HL-60 (cell line): ENCODE results near the gene UNC80.

Experiments used
- DNase-seq, 2 experiments: peaks; one replicate each; pipeline ENCODE4 v3.0.0-alpha.2; 2010 to 2020; ENCODE audit warnings: low read depth in 1 of 2, low spot score in 1 of 2
- H3K27ac ChIP-seq: fragments of 250-450 bp; sonication (Bioruptor Pico); replicated peaks from 2 replicates; pipeline ENCODE4 v1.5.1; 2020; ENCODE audit warnings: mild to moderate bottlenecking, moderate library complexity
- H3K27me3 ChIP-seq: fragments of 250-450 bp; sonication (Bioruptor Pico); 2 replicates; pipeline ENCODE4 v1.5.1; 2021; ENCODE audit warnings: mild to moderate bottlenecking, moderate library complexity; ENCODE audit not compliant: insufficient read depth, poor library complexity, severe bottlenecking
- H3K4me3 ChIP-seq: replicated peaks from 2 replicates; pipeline ENCODE4 v1.5.1; 2011; ENCODE audit warnings: mild to moderate bottlenecking, control low read depth, low read length; ENCODE audit not compliant: insufficient read depth
- GABPA ChIP-seq: IDR thresholded peaks from 2 replicates; pipeline ENCODE4 v1.6.1; 2012; ENCODE audit warnings: low read depth
- POLR2AphosphoS5 ChIP-seq: IDR thresholded peaks from 2 replicates; pipeline ENCODE4 v1.6.1; 2012; ENCODE audit warnings: low read depth
- SPI1 ChIP-seq: IDR thresholded peaks from 2 replicates; pipeline ENCODE4 v1.6.1; 2012; ENCODE audit warnings: low read depth, mild to moderate bottlenecking, borderline replicate concordance
- TF ChIP-seq, protein P1 (sequence below): IDR thresholded peaks from 2 replicates; pipeline ENCODE4 v1.6.1; 2012; ENCODE audit warnings: low read depth; ENCODE audit not compliant: insufficient replicate concordance
- TF ChIP-seq, protein P2 (sequence below): IDR thresholded peaks from one replicate; pipeline ENCODE4 v1.5.1; 2011; ENCODE audit warnings: low read length, control low read depth, inconsistent platforms; ENCODE audit not compliant: insufficient read depth

Gene UNC80

DNA sequence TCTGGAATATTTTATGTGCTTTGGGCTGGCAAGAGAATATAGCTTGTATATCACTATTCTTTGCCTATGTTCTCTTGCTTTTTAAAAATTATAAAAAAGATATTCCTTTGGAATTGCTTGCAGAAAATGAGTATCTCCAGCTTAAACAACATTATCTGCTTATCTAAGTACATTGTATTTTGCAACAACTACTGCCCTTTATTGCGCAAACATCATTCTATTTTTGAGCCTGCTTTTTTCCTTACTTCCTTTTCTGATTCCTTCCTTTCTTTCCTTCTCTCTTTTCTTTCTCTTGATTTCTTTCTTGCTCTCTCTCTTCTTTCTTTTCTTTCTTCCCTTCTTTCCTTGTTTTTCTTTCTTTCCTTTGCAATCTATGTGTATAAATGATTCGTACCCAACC, 74.0 kb downstream of the UNC80 start:
- Histone ChIP-seq H3K4me3 (no peak overlapping the region), H3K27ac (no peak overlapping the region), H3K27me3 (no peaks in the 10 kb centered on the region)
- TF ChIP-seq, protein P1, sequence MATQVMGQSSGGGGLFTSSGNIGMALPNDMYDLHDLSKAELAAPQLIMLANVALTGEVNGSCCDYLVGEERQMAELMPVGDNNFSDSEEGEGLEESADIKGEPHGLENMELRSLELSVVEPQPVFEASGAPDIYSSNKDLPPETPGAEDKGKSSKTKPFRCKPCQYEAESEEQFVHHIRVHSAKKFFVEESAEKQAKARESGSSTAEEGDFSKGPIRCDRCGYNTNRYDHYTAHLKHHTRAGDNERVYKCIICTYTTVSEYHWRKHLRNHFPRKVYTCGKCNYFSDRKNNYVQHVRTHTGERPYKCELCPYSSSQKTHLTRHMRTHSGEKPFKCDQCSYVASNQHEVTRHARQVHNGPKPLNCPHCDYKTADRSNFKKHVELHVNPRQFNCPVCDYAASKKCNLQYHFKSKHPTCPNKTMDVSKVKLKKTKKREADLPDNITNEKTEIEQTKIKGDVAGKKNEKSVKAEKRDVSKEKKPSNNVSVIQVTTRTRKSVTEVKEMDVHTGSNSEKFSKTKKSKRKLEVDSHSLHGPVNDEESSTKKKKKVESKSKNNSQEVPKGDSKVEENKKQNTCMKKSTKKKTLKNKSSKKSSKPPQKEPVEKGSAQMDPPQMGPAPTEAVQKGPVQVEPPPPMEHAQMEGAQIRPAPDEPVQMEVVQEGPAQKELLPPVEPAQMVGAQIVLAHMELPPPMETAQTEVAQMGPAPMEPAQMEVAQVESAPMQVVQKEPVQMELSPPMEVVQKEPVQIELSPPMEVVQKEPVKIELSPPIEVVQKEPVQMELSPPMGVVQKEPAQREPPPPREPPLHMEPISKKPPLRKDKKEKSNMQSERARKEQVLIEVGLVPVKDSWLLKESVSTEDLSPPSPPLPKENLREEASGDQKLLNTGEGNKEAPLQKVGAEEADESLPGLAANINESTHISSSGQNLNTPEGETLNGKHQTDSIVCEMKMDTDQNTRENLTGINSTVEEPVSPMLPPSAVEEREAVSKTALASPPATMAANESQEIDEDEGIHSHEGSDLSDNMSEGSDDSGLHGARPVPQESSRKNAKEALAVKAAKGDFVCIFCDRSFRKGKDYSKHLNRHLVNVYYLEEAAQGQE, result no peak
- TF ChIP-seq, protein P2, sequence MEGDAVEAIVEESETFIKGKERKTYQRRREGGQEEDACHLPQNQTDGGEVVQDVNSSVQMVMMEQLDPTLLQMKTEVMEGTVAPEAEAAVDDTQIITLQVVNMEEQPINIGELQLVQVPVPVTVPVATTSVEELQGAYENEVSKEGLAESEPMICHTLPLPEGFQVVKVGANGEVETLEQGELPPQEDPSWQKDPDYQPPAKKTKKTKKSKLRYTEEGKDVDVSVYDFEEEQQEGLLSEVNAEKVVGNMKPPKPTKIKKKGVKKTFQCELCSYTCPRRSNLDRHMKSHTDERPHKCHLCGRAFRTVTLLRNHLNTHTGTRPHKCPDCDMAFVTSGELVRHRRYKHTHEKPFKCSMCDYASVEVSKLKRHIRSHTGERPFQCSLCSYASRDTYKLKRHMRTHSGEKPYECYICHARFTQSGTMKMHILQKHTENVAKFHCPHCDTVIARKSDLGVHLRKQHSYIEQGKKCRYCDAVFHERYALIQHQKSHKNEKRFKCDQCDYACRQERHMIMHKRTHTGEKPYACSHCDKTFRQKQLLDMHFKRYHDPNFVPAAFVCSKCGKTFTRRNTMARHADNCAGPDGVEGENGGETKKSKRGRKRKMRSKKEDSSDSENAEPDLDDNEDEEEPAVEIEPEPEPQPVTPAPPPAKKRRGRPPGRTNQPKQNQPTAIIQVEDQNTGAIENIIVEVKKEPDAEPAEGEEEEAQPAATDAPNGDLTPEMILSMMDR, result no peak
- TF ChIP-seq GABPA (no peak), POLR2AphosphoS5 (no peak), SPI1 (no peak)
- peak in 1 of 2 experiments; percentile 30 for DNase-seq

DNA sequence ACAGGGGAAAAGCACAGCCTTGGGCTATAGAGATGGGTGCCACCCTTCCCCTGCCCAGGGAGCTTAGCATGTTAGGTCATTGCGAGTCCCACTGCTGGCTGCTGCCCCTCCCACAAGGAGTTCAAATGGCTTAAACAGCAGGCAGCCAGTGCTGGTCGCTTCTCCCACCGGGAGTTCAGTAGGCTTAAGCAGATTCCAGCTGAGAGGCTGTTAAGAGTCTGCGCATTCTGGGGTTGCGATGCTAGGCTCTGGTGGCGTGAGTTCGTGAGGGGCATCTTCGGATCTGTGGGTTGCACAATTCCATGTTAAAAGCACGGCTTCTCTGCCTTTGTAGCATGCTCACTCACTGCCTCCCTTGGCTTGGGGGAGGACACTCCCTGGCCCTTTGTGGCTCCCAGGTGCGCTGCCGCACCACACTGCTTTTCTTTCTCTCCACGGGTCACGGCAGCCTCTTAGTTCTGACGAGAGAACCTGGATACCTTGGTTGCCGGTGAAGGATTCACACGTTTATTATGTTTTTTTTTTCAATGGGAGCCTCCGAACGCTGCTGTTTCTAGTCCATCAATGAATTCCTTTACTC, 93.2 kb downstream of the UNC80 start:
- Histone ChIP-seq H3K27ac (no peak overlapping the region), H3K4me3 (no peak overlapping the region), H3K27me3 (no peaks in the 10 kb centered on the region)
- TF ChIP-seq, protein P2, result no peak
- TF ChIP-seq POLR2AphosphoS5, result no peak
- TF ChIP-seq GABPA, result no peak
- no peak for TF ChIP-seq SPI1
- TF ChIP-seq, protein P1, result no peak
- no peak for DNase-seq

DNA sequence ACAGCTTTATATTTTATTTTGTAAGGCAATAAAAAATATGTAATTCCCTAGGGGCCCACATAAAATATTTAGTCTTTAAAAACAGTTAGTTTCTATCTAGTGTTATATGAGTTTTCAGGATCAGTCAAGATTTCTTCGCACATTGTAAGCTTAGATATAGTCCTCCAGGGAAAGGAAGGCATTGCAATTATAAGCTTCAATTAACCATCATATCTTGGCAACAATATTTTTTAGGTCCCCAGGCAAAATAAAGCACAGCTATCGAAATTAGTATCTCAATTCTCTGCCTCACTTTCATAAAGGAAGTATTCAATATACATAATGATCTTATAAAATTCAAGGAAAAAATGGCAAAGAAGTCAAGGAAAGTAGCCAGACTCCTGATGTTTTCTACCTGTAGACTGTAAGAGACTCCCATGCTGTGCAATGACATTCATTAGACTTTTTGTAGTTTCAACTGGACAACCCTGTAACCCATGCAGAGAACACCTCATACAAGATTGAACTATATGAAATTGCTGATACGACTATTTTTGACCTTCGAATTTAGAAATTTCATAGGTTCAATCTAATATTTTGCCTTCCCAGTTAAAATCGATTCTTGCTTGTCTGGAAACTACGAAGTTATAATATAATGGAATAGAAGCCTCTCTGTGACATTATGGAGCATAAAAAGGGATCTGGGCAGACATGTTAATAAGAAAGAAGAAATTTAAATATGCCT, 96.8 kb downstream of the UNC80 start:
- TF ChIP-seq SPI1 (no peak), GABPA (no peak), POLR2AphosphoS5 (no peak)
- TF ChIP-seq, protein P2, result no peak
- TF ChIP-seq, protein P1, result no peak
- Histone ChIP-seq H3K27ac (no peak overlapping the region), H3K27me3 (no peaks in the 10 kb centered on the region), H3K4me3 (no peak overlapping the region)
- no peak for DNase-seq
